K562 (cell line): ENCODE measurements around the gene DPP8. TPM values are rescaled to one million over a fixed set of nuclear protein-coding genes. Genes with fewer than 3 reads are reported as not detected.

Experiments used
- ATF1 ChIP-seq, 2 experiments: fragments of 450-650 bp in 1 of 2; IDR thresholded peaks; 2 replicates each; pipeline ENCODE4 v1.6.1; 2016; ENCODE audit warnings: missing compliant biosample characterization in 1 of 2, missing genetic modification characterization in 1 of 2
- BCOR ChIP-seq: fragments of 450-650 bp; IDR thresholded peaks from 2 replicates; pipeline ENCODE4 v1.6.1; 2016
- CHD7 ChIP-seq: fragments of 200-600 bp; sonication (generic); IDR thresholded peaks from one replicate; pipeline ENCODE4 v1.6.1; 2012; ENCODE audit warnings: mild to moderate bottlenecking, low read depth, low read length, inconsistent platforms
- ESRRA ChIP-seq: fragments of 450-650 bp; IDR thresholded peaks from 2 replicates; pipeline ENCODE4 v1.6.1; 2014; ENCODE audit warnings: low read depth, mild to moderate bottlenecking, moderate library complexity, borderline replicate concordance
- MAFF ChIP-seq: IDR thresholded peaks from 2 replicates; pipeline ENCODE4 v1.6.1; 2012; ENCODE audit warnings: low read length, improper control_type of control experiment
- MTA3 ChIP-seq: fragments of 450-650 bp; formaldehyde crosslinking; IDR thresholded peaks from 2 replicates; pipeline ENCODE4 v1.6.1; 2017; ENCODE audit warnings: mild to moderate bottlenecking, borderline replicate concordance
- PCBP1 ChIP-seq: fragments of 200-400 bp; formaldehyde crosslinking; IDR thresholded peaks from 2 replicates; pipeline ENCODE4 v1.6.1; 2018; ENCODE audit warnings: mild to moderate bottlenecking, low read depth, low read length; ENCODE audit not compliant: poor library complexity, severe bottlenecking
- RAD21 ChIP-seq, 2 experiments: fragments of 250-450 bp in 1 of 2; fragments of 450-650 bp in 1 of 2; sonication (Bioruptor Pico) in 1 of 2; formaldehyde crosslinking in 1 of 2; IDR thresholded peaks in 1 of 2; conservative IDR thresholded peaks in 1 of 2; 2 replicates each; pipeline versions ENCODE4 v1.4.0 to v1.8.0; 2020 to 2022; ENCODE audit warnings: mild to moderate bottlenecking in 2 of 2, moderate library complexity in 1 of 2
- TEAD4 ChIP-seq, 2 experiments: sonication (generic) in 1 of 2; formaldehyde crosslinking in 1 of 2; IDR thresholded peaks; 2 replicates each; pipeline versions ENCODE4 v1.6.1 to v1.8.0; 2012 to 2022; ENCODE audit warnings: borderline replicate concordance in 1 of 2, inconsistent platforms in 1 of 2, low read length in 1 of 2, mild to moderate bottlenecking in 1 of 2, missing genetic modification reagents in 1 of 2
- ZNF146 ChIP-seq: IDR thresholded peaks from one replicate; pipeline ENCODE4 v1.6.1; 2018; ENCODE audit warnings: missing compliant biosample characterization; ENCODE audit not compliant: unreplicated experiment
- ZNF57 ChIP-seq: fragments of 450-650 bp; formaldehyde crosslinking; IDR thresholded peaks from 2 replicates; pipeline ENCODE4 v1.4.0; 2020; ENCODE audit warnings: mild to moderate bottlenecking, moderate library complexity
- ZNF583 ChIP-seq: fragments of 250-450 bp; sonication (Bioruptor Pico); IDR thresholded peaks from 2 replicates; pipeline ENCODE4 v1.4.0; 2020
- polyA plus RNA-seq, 8 experiments: library from polyadenylated mRNA; depleted of rRNA in 4 of 8; stranded (reverse) in 5 of 8; unstranded in 3 of 8; fragments of >200 nt; fragmentation: Nextera tagmentation in 2 of 8; fragmentation: Illumina TruSeq in 1 of 8; extraction: Ambion mirVana in 2 of 8; extraction: Trizol in 1 of 8; gene quantifications; 2 replicates each; pipeline versions ENCODE4 v1.2.1 to v1.2.3, GENCODE V29; 2011 to 2014; ENCODE audit warnings: inconsistent platforms in 1 of 8, missing spikeins in 1 of 8
- total RNA-seq, 7 experiments: library from RNA; depleted of rRNA in 6 of 7; stranded (reverse); fragments of >200 nt in 6 of 7; fragmentation: Illumina TruSeq in 2 of 7; extraction: Trizol in 2 of 7; gene quantifications; 2 replicates each; pipeline versions ENCODE4 v1.2.1 to v1.2.3, GENCODE V29; 2011 to 2021; ENCODE audit warnings: low replicate concordance in 1 of 7
- TF ChIP-seq, protein P1 (sequence below): fragments of 450-650 bp; formaldehyde crosslinking; IDR thresholded peaks from 2 replicates; pipeline ENCODE4 v1.4.0; 2022; ENCODE audit warnings: missing genetic modification characterization
- TF ChIP-seq, protein P2 (sequence below): fragments of 250-450 bp; sonication (Bioruptor Pico); IDR thresholded peaks from 2 replicates; pipeline ENCODE4 v1.8.0; 2022; ENCODE audit warnings: moderate library complexity, mild to moderate bottlenecking, inconsistent platforms

The DPP8 gene
- total and polyA plus RNA-seq, 9 of the 15 experiments (the other 6 are each of a cell fraction or from before 2014, with no cell fraction given) = 5.5 to 36.7 (median 20.7) TPM

DNA sequence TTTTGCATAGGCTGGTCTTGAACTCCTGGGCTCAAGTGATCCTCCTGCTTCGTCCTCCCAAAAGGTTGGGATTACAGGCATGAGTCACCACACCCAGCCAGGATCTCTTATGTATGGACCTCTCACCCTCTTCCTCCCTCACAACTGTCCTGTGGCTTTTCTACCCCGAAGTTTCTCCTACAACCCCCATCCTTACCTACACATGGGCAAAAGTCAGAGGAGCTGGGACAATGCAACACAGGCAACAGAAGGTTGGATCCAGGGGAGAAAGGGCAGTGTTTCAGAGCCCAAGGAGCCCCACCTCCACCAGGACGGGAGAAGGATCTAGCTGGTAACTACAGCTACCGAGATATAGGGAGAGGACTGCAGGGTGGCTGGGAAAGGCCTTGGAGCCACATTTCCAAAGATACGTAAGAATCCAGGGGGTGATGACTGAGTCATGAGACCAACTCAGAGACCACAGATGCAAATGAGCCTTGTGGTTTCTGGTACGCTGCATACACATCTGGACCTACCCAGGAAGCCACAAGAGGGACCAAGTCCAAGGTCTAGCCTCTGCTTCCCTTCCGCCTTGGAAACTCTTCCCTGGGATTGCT, 108.4 kb downstream of the DPP8 start (continued):
- TF ChIP-seq CHD7 (no peak), ESRRA (peak; percentile 64; the same call in 1 of the 2 replicates), ATF1 (CRISPR knock-in tag; IDR thresholded peaks at IDR 0.05) (no peak), ATF1 (tag; IDR thresholded peaks at IDR 0.05) (no peak), PCBP1 (no peak), ZNF583 (no peak), MTA3 (no peak), ZNF57 (CRISPR knock-in tag) (no peak), BCOR (no peak), RAD21 (CRISPR knock-in tag; conservative IDR thresholded peaks at IDR 0.05 in 1 of 2, IDR thresholded peaks at IDR 0.05 in 1 of 2) (peak in 1 of 2 experiments; percentile 14; a peak in 1 of 4 replicates), TEAD4 (IDR thresholded peaks at IDR 0.05; ENCODE audit: low read length) (no peak), TEAD4 (CRISPR knock-in tag; IDR thresholded peaks at IDR 0.05; ENCODE audit: borderline replicate concordance) (no peak), ZNF146 (no peak), MAFF (no peak)
- TF ChIP-seq, protein P1, sequence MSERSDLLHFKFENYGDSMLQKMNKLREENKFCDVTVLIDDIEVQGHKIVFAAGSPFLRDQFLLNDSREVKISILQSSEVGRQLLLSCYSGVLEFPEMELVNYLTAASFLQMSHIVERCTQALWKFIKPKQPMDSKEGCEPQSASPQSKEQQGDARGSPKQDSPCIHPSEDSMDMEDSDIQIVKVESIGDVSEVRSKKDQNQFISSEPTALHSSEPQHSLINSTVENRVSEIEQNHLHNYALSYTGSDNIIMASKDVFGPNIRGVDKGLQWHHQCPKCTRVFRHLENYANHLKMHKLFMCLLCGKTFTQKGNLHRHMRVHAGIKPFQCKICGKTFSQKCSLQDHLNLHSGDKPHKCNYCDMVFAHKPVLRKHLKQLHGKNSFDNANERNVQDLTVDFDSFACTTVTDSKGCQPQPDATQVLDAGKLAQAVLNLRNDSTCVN (CRISPR knock-in tag) = no peak
- TF ChIP-seq, protein P2, sequence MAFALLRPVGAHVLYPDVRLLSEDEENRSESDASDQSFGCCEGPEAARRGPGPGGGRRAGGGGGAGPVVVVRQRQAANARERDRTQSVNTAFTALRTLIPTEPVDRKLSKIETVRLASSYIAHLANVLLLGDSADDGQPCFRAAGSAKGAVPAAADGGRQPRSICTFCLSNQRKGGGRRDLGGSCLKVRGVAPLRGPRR (CRISPR knock-in tag) = no peak
